GM18517 (cell line): ENCODE results near the gene FMO3.

Source experiments
- ATAC-seq: cut with Tn5 transposase; IDR thresholded peaks from one replicate; pipeline ENCODE4 v1.9.1; 2021; ENCODE audit warnings: mild to moderate bottlenecking, moderate library complexity; ENCODE audit not compliant: unreplicated experiment

FMO3 gene

GRCh38 chr1:171090604-171091003, at the start of gene FMO3:
Gene FMO3, plus strand, starts transcription at chr1:171090905. Its CDS starts 1,754 bp downstream, at chr1:171092659.
- no peak for ATAC-seq

DNA sequence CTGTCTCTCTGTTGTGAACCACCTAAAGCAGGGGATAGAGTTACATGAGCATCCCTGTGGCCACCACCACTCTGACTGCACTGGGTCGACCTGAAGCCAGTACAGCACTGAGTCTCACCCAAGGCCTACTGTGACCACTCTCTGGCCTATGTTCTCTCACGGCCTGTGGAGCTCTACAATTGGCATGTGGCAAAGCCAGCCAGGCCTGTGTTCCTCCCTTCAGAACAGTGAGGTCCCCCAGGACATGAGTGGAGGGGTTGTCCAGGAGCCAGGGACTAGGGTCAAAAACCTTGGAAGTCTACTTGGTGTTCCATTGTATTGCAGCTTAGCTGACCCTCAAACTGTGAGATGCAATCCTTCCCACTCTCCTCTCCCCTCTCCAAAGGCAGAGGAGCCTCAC, 42.7 kb upstream of the FMO3 start:
- ATAC-seq = no peak

DNA sequence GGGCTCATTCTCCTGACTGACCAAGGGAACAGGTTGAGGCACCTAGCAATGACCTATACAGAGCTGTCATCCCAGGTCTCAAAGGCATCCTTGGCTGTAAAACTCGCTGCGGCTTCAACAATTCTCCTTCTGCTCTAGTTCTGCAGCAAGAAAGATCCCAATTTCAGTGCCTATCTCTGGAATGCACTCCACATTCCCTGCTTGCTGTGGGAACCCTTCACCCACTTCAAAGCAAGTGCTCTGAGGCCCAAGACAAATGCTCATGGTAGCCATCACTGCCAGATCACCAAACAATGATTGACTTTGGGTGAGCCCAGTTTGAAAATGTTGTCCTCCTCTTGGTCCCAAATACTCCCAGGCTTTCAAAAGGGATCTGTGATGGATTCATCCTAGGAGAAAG, 37.7 kb upstream of the FMO3 start:
- no peak for ATAC-seq

DNA sequence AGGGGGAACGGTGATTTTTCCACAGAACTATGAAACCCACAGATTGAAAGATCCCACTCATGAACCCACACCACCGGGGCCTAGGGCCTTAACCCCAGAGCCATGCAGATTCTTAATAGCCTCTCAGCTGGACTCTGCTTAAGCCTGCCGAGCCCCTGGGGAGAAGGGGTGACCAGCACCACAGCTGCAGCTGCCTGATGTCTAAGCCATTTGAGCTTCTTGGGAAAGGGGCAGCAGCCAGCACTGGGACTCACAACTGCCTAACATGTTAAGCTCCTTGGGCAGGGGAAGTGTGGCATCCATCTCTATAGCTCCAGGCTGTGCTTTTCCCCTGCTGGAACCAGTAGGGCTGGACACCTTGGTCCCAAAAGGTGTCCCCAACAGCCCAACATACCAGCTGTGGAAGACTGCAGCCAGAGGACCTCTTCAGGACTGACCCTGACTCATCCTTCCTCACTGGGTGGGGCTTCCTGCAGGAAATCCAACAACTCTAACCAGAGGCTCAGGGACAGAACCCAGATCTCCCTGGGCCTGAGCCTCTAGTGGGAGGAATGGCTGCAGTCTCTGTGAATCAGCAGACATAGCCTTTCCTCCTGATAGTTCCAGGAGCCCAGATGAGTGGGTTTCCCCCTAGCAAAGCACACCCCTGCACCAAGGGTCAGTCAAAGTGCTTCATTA, 34.6 kb upstream of the FMO3 start:
- no peak for ATAC-seq

GRCh38 chr1:171061425-171062143, 29.1 kb upstream of the FMO3 start:
- no peak for ATAC-seq

DNA sequence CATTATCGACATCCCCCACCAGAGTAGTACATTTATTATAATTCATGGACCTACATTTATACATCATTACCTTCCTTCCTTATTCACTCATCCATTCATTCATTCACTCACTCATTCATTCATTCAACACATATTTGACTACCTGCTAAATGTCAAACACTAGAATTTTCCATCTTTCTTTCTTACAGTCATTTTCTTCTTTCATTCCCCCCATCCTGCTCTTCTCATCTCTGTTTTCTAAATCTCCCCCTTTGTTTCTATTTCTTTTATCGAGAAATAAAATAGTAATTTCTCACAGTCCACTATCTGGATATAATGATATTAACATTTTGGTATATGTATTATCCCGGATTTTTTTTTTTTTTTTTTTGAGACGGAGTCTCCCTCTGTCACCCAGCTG, 27.8 kb upstream of the FMO3 start:
- no peak for ATAC-seq

- ATAC-seq = no peak
These were observed 15.7 kb upstream of the FMO3 start for GRCh38 chr1:171075041-171075440.

DNA sequence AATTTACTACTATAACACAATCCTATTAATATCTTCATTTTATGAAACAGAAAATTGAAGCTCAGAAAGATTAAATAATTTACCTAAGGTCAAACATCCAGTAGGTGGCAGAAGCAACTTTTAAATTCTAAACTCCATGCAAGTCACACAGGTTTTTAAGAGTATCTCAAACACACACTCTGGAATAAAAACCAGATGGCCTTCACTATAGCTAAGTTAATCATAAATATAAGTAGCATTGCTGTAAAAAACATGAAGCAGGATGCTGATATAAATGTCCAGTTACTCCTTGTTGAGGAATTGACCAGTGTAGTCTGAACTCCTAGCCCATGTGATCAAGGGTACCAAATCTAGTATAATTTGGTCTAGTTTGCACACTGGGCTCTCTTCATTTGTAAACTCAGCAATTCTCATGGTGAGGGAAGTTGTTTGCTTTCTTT, 9.4 kb upstream of the FMO3 start:
- ATAC-seq = no peak

DNA sequence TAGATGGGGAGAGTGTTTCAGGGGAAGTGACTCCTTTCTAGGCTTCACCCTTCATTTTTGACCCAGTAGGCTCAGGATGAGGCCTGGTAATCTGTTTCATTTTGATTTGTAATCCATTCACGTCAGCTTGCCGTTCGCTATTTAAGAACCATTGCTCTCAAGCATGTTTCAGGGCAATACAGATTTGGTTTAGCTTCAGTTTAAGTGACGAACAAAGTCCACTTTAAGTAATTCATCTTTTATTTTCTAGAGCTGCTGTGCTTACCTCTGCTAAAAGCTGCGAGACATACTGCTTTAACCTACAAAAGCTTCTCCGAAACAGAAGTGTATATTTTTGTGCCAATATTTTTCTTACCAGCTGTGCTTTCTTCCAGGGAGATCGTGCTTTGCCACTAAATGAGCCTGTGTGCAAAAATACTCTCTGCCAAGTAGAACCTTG, 8.9 kb upstream of the FMO3 start:
- ATAC-seq = no peak

DNA sequence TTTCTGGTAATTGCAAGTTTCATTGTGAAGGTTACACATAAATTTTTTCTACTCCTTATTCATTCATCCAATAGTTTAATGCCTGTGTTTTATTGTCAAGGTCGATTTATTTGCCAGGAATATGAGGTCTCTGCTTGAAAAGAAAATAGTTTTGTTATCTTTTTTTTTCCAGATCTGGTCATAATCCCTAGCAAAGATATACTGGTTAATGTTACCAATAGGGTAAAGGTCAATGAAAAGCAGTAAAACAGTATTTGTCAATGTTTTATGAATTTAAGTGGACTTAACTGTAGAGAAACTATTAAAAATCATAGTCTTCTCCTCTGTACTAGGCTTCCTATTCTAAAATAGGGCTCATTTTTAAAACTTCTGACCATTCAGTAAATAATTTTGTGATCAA, 8.1 kb upstream of the FMO3 start:
- ATAC-seq = no peak

DNA sequence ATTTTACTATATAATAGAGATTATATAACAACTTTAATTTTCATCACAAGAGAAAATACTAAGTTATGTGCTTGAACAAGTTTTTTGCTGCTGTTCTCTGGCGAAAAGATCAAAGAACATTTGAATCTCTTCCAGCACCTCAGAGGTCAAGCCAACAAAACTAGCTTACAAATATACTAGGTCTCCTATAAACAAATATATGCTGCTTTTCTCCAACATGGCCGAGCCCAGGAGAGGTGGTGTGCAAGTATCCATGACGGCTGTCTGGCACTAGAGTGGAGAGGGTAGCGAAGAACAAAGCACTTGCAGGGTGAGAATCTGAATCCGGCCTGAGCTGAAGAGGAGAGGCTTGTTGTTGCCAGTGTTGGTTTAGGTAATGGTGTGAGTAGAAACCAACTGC, 7.5 kb upstream of the FMO3 start:
- ATAC-seq = no peak

GRCh38 chr1:171084091-171084490, 6.6 kb upstream of the FMO3 start:
- no peak for ATAC-seq

- no peak for ATAC-seq
These were observed 5.8 kb upstream of the FMO3 start for GRCh38 chr1:171084870-171085269.

GRCh38 chr1:171087896-171088295, 2.8 kb upstream of the FMO3 start:
- ATAC-seq = no peak

DNA sequence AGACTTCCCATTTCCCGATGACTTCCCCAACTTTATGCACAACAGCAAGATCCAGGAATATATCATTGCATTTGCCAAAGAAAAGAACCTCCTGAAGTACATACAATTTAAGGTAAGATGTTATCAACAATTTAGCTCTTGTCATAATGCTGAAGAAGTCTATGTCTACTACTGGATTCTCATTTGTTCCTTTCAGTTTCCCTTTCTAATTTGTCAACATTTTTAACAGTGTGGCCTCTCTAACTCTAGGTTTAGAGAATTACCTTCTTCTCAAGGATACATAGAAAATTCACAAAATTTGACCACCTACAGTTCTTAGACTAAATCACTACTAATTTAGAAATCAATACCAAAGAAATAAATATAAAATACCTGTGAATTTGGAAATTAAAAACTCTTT, 13.2 kb downstream of the FMO3 start:
- no peak for ATAC-seq

DNA sequence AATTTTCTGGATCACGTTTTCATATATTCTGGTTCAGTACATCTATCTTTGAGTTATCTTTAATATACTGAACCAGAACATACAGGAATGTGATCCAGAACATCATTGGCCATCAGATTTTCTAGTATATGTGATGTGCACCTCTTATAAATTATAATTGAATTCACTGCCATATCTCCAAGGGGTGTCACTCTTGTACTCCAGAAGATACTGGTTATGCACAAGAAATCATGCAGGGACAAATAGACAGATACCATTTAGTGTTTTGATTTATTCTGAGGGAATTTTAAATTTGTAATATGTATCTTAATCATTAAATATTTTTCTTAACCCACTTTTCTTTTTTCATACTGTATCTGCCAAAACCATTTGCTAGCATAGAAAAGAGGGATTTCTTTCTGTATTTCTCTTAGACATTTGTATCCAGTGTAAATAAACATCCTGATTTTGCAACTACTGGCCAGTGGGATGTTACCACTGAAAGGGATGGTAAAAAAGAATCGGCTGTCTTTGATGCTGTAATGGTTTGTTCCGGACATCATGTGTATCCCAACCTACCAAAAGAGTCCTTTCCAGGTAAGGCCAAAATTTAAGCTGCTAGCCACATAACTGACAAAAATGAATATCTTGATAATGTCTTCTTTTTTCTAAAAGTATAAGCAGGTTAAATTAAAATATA, 16.7 kb downstream of the FMO3 start:
- no peak for ATAC-seq

DNA sequence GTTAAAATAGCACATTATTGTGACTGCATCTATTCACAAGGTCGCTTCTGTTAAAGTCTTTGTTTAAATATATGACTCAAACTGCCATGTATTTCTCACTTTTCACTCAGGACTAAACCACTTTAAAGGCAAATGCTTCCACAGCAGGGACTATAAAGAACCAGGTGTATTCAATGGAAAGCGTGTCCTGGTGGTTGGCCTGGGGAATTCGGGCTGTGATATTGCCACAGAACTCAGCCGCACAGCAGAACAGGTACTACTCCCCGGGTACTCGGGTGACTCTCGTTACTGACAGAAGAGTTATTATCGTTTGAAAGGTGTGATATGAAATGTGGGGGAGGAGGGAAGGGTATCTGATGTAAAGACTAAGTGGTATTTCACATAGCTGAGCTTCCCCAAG, 17.3 kb downstream of the FMO3 start:
- no peak for ATAC-seq

- ATAC-seq = no peak
These were observed 19.3 kb downstream of the FMO3 start for GRCh38 chr1:171109966-171110365.

- ATAC-seq = no peak
These were observed 20.1 kb downstream of the FMO3 start for GRCh38 chr1:171110621-171111326.

GRCh38 chr1:171112119-171112518, 21.4 kb downstream of the FMO3 start:
- ATAC-seq = no peak

DNA sequence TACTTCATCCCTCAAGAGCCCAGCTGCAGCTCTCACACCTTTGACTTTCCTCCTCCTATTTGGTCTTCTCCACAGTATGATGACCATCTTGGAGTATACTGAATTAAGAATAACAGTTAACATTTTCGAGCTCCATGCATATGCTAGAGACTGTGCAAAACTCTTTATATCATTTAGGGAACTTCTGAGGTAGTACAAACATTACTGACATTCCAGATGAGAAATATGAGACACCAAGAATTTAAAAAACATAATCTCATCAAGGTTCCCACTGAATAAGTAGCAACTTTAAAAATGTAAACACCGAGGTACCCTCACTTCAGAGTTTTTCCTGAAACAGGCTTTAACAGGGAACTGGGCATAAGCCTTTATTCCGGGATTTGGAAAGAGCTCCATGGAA, 22.7 kb downstream of the FMO3 start:
- ATAC-seq = no peak
